ENCODE data around the gene ROBO2. TPM values are rescaled to one million over a fixed set of nuclear protein-coding genes. Genes with fewer than 3 reads are reported as not detected.

Gene ROBO2
- total RNA-seq, 1 donor from 2014 or later: 0.11 TPM

DNA sequence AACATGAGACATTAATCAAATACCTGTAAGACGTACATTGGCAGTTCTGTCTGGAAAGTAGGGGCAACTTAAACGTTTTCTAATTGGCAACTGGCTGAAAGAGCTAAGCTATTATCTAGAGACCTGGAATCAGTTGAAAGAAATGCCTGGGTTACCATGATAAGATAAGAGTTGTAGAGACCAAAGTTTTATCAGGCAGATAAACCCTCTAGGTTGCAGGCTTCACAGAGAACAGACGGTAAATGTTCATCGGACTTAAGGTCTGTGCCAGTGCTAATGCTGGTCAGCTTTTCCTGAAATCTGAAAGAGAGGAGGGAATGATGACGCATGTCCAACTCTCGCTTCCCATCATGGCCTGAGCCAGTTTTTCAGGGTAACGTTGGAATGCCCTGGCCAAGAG, 196.2 kb downstream of the ROBO2 start:
- DNase-seq (no peak), ATAC-seq (ENCODE audit: poor library complexity) (no peak)
- intact Hi-C loops (cut with DNase I): no loop called here

DNA sequence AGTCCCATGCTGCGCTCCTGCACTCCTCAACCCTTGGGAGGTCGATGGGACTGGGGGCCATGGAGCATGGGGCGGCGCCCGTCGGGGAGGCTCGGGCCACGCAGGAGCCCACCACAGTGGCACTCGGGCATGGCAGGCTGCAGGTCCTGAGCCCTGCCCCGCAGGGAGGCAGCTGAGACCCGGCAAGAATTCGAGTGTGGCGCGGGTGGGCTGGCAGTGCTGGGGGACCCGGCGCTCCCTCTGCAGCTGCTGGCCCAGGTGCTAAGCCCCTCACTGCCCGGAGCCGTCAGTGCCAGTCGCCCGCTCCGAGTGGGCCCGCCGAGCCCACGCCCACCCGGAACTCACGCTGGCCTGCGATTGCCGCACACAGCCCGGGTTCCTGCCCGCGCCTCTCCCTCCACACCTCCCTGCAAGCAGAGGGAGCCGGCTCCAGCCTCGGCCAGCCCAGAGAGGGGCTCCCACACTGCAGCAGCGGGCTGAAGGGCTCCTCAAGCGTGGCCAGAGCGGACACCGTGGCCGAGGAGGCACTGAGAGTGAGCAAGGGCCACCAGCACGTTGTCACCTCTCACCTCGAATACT, 200.3 kb downstream of the ROBO2 start:
- no peak for ATAC-seq (ENCODE audit: poor library complexity)

DNA sequence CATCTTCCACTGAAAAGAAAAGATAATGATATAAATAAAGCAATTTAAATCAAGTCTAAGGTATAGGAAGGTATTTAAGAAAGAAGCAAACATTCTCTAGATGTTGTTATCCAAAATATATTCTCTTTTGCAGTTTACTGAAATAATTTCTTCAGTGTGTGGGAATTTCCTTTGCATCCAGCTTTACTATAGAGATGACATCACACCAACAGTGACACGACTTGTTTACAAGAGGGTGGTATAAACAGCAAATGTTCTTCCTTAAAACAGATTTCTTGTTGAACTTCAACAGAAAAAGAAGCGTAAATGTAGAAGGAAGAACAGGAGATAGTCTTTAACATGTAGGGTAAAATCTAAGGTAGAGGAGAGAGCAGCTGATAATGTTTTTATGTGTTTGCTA, 202.5 kb downstream of the ROBO2 start:
- intact Hi-C loops (cut with DNase I): no loop called here
- ATAC-seq (ENCODE audit: poor library complexity) (no peak), DNase-seq (no peak)

More for the DNA sequence above, 200.3 kb downstream of the ROBO2 start:
- DNase-seq: no peak
- intact Hi-C loops (cut with DNase I): no loop called here

DNA sequence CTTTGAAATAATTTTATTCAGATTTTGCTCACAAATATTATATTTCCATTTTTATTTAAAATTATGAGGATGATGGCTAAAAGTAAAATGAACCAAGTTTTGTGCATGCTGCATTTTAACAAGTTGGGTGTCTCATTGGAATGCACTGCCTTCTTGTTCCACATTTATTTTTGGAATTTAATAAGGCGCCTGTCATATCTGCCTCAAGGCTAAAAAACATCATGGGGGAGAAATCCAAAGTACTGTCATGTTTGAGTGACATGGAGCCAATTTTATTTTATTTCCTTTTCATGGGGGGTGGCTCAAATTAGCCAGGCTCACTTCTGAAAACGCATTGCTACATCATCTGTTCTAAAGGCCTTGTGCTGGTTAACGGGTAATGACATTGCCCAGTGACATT, 205.1 kb downstream of the ROBO2 start:
- ATAC-seq (ENCODE audit: poor library complexity) (no peak), DNase-seq (no peak)
- intact Hi-C loops (cut with DNase I): no loop called here

- ATAC-seq (ENCODE audit: poor library complexity): peak; percentile 60
- intact Hi-C loops (cut with DNase I): no loop called here
Observed at GRCh38 chr3:77247061-77247460, 207.2 kb downstream of the ROBO2 start.

GRCh38 chr3:77247817-77248216, 207.9 kb downstream of the ROBO2 start:
- DNase-seq: no peak
- ATAC-seq (ENCODE audit: poor library complexity): no peak
- intact Hi-C loops (cut with DNase I): no loop called here

More at GRCh38 chr3:77247061-77247460, 207.2 kb downstream of the ROBO2 start:
- no peak for DNase-seq

GRCh38 chr3:77248420-77248819, 208.5 kb downstream of the ROBO2 start:
- ATAC-seq (ENCODE audit: poor library complexity) (no peak), DNase-seq (no peak)

DNA sequence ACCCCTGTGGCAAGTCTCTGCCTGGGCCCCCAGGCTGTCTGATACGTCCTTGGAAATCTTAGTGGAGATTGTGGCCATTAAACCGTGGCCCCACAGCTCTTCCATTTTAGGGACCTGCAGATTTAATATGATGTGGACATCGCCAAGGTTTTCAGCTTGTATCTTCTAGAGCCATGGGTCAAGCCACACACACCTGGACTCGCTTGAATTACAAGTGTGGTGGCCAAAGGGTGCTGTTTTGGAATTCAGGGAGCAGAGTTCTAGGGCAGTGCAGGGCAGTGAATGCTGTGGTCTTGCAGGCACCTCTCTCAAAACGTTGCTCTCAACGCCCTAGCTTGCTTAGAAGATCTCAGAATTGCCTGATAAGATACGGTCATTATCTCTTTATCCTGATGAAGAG, 211.2 kb downstream of the ROBO2 start:
- intact Hi-C loops (cut with DNase I): no loop called here
- ATAC-seq (ENCODE audit: poor library complexity) (no peak), DNase-seq (no peak)

More at GRCh38 chr3:77248420-77248819, 208.5 kb downstream of the ROBO2 start:
- intact Hi-C loops (cut with DNase I): no loop called here

GRCh38 chr3:77254967-77255831, 215.3 kb downstream of the ROBO2 start:
- intact Hi-C loops (cut with DNase I): loop anchor here (5.0 kb wide), 1 partner anchor 218 kb away; no protein-coding TSS in a partner anchor
- no peak for DNase-seq
- peak; percentile 69 for ATAC-seq (ENCODE audit: poor library complexity)

DNA sequence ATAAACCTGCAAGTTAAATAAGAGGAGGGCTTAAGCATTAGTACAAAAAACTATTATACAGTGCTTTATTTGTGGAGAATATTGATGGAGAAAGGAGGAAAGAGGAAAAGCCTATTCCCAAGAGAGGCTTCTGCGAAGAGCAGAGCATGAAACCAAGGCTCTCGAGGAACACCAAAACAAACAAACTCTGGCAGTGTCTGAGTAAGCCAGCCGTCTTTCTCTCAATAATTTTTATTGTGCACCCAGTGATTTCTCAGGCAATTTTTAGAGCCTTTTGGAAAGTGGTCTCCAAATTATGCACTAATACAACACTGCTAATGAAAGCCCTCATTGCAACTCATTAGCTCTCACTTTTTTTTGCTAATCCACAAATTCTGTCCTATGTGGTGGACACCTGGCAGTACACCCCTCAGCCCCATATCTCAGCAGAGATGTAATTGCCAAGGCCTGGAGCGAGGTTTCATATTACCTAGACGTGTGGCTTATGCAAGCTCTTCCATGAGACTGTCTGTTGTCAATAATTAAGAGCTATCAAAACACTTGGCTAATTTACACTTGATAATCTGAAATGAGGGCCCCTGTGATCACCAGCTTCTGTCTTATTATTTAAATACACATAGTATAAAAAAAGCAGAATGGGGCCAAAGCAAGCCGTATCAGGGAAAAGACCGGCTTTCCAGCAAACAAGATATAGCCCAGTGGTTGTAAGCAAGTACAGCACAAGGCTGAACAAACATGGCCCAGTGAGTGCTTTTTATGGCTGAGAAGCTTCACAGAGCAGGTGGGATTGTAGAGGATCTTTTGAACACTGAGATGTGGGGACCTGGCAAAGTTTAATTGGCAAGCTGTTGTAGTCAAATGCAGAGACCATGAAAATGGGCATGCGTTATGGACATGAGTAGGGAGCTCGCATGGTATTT, 216.9 kb downstream of the ROBO2 start:
- intact Hi-C loops (cut with DNase I): loop anchor here (5.0 kb wide), 1 partner anchor 220 kb away; no protein-coding TSS in a partner anchor
- ATAC-seq (ENCODE audit: poor library complexity): no peak
- DNase-seq: no peak

- no peak for ATAC-seq (ENCODE audit: poor library complexity)
- no peak for DNase-seq
- intact Hi-C loops (cut with DNase I): loop anchor here (5.0 kb wide), 1 partner anchor 222 kb away; no protein-coding TSS in a partner anchor
Observed at GRCh38 chr3:77259694-77260093, 219.8 kb downstream of the ROBO2 start.

- ATAC-seq (ENCODE audit: poor library complexity) (no peak), DNase-seq (no peak)
- intact Hi-C loops (cut with DNase I): no loop called here
Observed at GRCh38 chr3:77262361-77262760, 222.5 kb downstream of the ROBO2 start.

DNA sequence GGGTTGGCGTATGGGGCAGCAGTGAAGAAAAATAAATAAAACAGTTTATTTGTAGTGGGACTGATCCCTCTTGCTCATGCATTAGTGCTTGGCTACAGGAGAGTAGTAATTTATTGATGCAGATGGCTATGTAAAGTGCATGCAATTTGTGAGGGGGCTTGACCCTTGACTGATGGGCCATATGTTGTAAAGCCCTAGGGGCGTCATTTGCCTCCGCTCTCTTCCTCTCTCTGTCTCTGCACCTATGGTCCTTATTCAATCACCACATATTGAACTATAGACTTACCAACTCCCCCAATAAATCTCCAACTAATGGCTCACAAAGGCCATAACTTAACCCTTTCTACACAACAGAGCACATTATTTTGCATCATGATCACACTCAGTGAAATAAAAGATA, 227.7 kb downstream of the ROBO2 start:
- DNase-seq (no peak), ATAC-seq (ENCODE audit: poor library complexity) (no peak)
- intact Hi-C loops (cut with DNase I): no loop called here

- ATAC-seq (ENCODE audit: poor library complexity) (no peak), DNase-seq (no peak)
- intact Hi-C loops (cut with DNase I): no loop called here
Observed at GRCh38 chr3:77271306-77271705, 231.4 kb downstream of the ROBO2 start.

- intact Hi-C loops (cut with DNase I): no loop called here
- no peak for ATAC-seq (ENCODE audit: poor library complexity)
- DNase-seq: no peak
Observed at GRCh38 chr3:77271711-77272110, 231.8 kb downstream of the ROBO2 start.

GRCh38 chr3:77279276-77279675, 239.4 kb downstream of the ROBO2 start:
- intact Hi-C loops (cut with DNase I): no loop called here
- DNase-seq (no peak), ATAC-seq (ENCODE audit: poor library complexity) (no peak)

DNA sequence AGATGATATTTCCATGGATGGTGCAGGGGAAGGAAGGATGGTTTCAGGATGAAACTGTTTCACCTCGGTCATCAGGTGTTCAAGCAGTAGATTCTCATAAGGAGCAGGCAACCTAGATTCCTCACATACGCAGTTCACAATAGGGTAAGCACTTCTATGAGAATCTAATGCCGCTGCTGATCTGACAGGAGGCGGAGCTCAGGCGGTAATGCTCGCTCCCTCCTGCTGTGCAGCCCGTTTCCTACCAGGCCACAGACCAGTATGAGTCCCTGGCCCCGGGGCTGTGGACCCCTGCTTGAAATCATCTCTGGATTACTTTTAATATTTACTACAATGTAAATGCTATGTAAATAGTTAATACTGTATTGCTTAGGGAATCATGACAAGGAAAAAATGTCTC, 241.8 kb downstream of the ROBO2 start:
- no peak for DNase-seq
- ATAC-seq (ENCODE audit: poor library complexity): no peak
- intact Hi-C loops (cut with DNase I): no loop called here

- intact Hi-C loops (cut with DNase I): no loop called here
- no peak for ATAC-seq (ENCODE audit: poor library complexity)
Observed at GRCh38 chr3:77283108-77283507, 243.2 kb downstream of the ROBO2 start.

DNA sequence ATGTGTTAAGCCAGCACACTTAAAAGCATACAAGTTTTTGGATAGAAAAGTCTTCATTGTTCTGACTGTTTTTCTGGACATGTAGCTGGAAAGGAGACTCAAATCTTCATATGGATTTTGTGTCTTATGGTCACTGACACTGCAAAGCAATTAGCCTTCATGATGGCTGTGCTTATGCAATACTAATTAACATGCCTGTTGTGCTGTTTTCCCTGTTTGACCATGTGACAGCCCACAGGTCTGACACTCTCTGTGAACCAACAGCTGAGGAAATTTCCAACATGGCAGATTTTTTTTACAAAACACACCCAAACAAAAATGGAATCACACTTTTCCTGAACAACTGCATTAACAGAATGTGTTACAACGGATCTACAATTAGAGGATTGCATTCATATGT, 248.4 kb downstream of the ROBO2 start:
- ATAC-seq (ENCODE audit: poor library complexity) (no peak), DNase-seq (no peak)
- intact Hi-C loops (cut with DNase I): no loop called here

More at GRCh38 chr3:77283108-77283507, 243.2 kb downstream of the ROBO2 start:
- DNase-seq: no peak
